ENCODE results near the gene HDAC4. TPM values are rescaled to one million over a fixed set of nuclear protein-coding genes. Genes with fewer than 3 reads are reported as not detected.

HDAC4 gene
- total RNA-seq, 4 donors from 2014 or later: 24.8 to 82.9 (median 41.3) TPM

GRCh38 chr2:239264838-239265651 is 135.8 kb downstream of the HDAC4 start:
- TF ChIP-seq CTCF (IDR thresholded peaks at IDR 0.05; ENCODE audit: low read depth): no peak

GRCh38 chr2:239264492-239264837 is 136.4 kb downstream of the HDAC4 start:
- no peak for TF ChIP-seq CTCF (IDR thresholded peaks at IDR 0.05; ENCODE audit: low read depth)

- TF ChIP-seq CTCF (IDR thresholded peaks at IDR 0.05; ENCODE audit: low read depth): no peak
Measured at GRCh38 chr2:239263669-239264491, 136.9 kb downstream of the HDAC4 start.

- no peak for TF ChIP-seq CTCF (IDR thresholded peaks at IDR 0.05; ENCODE audit: low read depth)
Measured at GRCh38 chr2:239263231-239263630, 137.6 kb downstream of the HDAC4 start.

GRCh38 chr2:239262484-239263230 is 138.2 kb downstream of the HDAC4 start:
- TF ChIP-seq CTCF (IDR thresholded peaks at IDR 0.05; ENCODE audit: low read depth): no peak

- TF ChIP-seq CTCF (IDR thresholded peaks at IDR 0.05; ENCODE audit: low read depth): no peak
Measured at GRCh38 chr2:239261796-239262483, 138.9 kb downstream of the HDAC4 start.

Measured in subcutaneous adipose tissue (tissue), 4 donors.